ENCODE measurements around the gene NMNAT3.

The NMNAT3 gene

DNA sequence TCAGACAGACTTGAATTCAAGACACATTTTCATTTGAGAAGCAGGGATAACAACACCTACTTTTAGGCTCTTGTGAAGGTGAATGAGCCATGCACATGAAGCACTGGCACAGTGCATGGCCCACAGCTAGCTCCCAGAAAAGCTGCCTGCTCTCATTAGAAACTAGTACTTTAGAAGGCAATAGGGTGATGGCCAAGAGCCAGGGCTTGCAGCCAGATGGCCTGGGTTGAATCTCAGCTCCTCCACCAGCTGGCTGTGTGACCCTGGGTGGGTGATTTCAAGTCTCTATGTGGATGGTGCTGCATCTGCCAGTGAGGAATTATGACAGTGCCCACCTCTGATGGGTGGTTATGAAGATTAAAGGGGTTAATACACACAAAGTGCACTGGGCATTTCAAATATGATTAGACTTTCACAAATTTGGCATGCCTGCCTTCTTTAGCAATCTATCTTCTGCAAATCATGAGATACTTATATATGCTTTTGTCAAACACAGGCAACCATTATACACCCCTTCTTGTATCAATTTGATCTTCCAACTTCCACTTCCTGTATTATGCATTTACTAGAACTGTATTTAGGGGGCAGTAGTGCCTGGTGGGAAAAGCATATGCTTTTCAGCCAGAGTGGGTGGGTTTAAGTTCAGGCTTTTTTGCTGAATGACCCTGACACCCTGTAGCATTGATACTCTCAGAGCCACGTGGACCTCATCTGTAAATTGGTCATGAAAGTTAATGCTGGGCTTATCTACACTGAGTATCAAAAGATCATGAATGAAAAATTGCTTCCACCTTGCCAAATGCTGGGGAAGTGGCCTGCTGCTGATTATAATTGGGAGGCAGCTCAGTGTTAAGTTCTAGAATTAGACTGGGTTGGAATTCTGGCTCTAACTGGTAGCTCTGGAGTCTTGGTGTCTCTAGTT lies 103.5 kb downstream of the NMNAT3 start:
- no peak for DNase-seq

DNA sequence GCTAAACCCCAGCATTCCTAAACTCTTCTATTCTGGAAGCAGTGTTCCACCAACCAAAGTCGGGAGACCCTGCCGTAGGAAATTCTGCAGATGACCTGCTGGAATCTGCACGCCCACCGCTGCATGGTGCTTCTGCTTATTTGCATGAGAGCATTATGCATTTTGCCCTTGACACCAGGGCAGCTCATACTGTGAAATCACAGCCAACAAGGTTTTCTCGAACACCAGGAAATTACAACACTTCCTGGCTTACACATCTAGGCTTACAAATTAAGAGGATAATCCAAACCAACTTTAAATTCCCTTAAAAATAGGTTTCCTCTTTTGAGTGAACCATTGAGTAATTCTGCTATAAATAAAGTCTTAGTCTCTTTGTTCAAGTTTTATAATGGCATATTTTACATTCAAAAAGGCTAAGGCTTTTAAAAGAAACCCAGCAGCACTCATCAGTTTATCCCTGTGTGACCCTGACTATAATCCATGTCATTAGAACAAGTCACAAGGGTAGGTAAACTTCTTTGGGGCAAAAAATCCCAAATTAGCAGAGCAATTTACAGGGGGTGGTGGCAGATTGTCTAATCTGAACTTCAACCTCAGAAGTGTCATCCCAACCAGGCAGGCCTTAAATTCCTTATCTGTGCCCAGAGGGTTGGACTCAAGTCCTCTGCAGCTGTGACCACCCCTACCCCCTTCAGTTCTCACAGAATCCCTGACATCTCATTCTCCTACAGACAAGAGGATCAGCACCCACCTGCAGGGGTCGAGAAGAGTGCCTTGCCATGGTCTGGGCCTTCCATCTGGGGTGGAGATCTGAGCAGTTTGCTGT lies 104.7 kb downstream of the NMNAT3 start:
- peak in 1 of 2 donors; percentile 12 for DNase-seq

DNA sequence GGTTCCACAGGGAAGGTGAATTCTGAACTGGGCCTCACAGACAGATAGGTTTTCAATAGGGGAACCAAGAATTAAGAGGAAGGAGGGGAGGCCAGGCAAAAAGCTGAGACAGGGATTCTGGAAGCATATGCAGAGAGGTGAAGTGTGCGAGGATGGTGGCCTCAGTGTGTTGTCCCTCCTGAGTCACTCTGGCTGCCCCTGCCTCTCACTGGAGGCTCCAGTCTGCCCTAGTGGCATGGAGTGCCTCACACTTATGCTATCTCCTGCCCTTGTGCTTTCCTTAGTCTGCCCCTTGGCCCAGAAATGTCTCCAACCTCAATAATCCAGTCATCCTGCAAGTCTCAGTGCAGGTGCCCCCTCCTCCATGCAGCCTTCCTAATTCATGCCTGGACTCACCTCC lies 106.1 kb downstream of the NMNAT3 start:
- DNase-seq: no peak

DNA sequence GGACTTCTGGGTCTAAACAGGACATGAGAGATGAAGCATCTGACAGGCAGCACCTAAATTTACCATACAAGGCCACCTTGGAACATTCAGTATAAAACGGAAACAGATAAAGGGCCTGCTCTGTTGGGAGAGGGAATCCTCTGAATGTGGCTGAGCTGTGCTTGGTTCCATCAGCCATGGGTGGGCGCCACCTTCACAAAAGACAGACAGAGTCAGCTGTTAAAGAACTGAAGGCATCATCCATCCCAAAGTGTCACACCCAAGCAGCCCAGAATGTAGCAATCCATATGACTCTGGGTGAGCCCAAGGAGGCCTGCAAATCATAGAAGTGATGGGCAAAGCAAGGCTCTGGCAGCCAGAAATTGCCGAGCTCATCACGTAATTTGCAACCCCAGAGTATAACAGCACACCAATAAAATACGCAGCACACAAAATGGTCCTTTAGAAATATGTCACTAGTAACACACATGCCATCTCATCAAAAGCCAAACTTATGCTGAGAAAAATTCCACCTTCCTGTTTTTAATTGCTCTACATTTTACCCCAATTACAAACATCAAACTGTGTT lies 113.4 kb downstream of the NMNAT3 start:
- no peak for DNase-seq

DNA sequence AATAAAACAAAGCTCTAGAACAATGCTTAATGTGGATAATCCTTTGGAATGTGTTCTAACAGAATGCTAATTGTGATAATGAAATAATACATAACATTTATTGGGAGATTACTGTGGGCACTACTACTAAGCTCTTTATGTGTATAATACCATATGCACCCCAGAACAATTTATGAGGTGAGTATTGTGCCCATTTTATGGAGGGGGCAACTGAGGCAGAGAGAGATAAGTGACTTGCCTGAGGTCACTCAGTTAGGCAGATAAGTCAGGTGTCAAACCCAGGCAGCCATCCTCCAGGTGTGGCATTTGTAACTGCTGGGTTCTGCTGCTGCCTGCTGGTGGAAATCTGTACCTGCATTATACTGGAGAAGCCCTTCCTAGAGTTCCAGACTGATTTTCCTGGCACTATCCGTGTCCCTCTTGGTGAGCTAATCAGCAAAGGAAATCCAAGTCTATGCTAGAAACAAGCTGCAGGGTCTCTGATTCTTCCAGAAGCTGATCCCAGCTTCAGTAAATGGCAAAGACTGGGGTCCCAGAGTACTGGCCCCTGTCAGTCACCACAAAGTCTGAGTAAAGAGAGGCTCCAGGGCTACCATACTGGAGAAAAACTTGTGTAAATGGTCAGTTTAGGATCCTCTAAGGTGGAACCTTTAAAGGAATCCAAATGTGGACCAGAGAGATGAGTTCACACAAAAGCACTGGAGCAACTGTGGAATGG lies 115.7 kb downstream of the NMNAT3 start:
- DNase-seq: no peak

DNA sequence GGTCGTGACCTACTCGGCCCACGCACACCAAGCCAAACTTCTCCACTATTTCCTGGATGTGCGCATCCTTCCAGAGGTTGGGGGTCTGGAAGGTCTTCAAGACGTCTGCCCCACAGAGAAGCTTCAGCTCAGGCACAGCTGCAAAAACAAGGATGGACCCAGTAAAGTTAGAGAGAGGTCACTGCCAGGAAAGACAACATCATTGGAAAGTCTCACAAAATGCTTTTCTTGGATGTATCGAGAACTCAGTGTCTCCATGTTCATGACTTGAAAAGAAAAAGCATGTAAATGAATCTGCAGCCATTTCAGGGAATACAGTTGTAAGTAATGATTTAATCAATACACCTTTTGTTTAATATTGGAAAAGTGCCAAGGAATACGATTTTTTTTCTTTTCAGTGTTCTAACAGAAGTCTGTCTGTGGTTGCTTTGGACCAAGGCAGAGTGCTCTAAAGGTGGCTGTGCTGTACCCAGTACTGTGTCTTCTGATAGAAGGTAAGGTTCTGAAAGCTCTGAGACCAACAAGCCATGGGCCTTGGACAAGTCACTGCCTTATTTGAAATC lies 116.4 kb downstream of the NMNAT3 start:
- DNase-seq: no peak

DNA sequence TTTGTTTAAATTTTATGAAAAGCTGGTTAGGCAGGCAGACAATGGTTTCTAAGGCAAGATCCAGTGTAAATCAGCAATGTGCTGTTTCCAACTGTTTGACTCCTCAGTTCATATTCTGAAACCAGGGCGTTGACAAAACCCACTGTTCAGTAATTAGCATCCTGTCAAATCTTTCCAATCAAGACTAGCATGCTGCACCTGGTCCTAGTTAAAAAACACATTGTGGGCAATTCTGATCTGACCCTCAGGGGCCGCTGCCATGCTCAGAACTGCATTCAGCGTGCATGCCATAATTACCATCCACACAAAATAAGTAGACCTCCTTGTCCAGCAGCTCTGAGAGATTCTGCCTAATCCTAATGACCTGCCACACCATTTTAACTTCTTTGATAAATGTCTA lies 117.4 kb downstream of the NMNAT3 start:
- DNase-seq: no peak

DNA sequence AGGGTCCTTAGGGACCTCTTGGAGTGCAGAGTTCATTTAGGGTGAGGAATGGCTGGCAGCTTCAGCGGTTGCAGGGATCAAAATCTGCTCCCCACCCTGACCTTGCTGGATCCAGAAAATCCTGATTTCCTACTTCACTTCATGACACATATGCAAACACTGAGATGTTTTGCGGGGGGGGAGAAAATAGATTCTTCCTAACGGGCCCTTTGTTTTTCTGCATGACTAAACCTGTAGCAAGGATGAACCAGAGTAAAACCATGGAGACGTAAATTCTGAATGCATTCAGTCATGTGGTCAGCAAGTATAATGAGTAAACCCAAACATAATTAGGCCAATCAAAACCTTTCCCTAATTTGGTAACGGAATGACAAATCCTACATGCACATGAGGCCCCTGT lies 118.2 kb downstream of the NMNAT3 start:
- no peak for DNase-seq

DNA sequence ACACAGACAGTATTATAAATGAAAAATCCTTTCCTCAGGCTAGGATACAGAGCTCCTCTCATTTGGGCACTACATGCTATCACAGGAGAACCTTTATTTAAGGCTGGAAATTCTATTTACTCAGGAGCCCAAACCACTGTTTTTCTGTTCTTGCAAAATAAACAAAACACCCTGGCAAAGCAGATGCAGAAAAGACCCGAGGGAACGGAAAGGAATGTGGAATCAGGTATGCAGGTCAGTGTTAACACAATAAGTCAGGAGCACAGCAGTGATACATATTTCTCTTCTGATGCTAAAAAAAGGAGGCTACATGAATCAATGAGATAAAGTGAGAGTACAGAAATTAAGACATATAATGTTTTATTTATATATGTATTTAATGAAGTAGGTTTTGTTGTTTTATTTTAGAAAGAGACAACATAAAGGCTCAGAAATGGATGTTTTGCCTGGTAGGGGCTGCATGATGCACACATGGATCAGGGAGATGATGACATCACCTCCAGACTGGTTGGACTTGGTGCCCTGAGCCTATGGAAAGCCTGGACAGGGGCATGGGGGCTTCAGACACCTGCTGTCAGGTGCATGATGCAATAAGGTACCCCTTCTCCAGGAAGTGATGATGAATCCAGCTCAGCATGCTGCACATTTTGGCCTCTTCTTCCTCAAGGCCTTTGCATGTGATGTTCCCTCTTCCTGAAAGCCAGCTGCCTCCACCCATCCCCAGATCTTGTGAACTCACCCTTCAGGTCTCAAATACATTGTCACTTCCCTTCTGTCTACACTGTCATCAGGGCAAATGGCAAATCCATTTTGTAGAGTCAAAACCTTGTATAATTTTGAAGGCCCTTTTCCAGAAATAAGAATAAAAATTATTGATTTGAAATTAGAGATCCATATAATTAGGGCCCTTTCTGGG lies 119.2 kb downstream of the NMNAT3 start:
- no peak for DNase-seq

DNA sequence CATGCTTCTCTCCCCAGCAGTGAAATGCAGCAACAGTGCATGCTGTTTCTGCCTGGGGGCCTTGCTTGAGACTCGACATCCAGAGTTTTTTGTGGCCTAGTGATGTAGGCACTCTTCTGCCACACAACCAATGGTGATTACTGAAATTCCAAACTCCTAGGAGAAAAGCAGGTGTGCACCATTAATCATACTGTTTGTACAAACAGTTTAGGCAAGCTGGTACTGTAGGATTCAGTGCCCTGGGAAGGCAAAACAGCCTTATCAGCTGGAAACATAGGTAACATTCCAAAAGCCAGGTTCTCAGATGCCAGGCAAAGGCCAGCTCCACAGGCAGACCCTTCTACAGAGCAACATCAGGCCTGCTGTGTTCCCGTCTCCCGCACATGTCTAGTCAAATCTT lies 120.7 kb downstream of the NMNAT3 start:
- no peak for DNase-seq

DNA sequence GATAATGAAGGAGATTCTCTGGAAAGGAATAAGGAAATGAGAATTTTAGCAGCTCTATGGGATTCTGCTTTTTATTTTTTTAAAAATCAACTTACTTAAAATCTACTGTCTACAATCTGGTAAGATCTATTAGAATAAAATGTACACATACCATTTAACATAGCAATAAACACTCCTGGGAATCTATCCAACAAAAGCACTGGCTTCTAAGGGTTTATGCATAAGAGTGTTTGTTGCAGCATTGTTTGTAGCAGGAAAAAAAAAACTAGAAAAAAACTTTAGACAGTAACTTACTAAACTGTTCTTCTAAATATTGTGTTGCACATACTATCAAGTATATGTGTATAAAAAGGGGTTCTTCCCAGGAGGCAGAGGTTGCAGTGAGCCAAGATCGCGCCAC lies 122.5 kb downstream of the NMNAT3 start:
- no peak for DNase-seq

DNA sequence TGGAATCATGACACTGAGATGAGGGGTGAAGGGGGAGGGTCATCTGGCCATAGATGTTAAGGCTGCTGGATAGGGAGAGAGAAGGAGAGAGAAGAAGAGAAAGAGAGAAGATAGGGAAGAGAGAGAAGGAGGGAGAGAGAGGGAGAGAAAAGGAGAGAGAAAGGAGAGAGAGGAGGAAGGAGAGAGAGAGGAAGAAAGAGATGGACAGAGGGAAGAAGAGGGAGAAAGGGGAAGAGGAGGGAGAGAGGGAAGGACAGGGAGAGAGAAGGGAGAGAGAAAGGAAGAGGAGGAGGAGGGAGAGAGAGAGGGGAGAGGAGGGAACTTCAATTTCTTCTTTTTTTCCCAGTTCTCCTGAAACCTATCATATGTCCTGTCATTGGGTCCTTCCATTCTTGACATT lies 123.1 kb downstream of the NMNAT3 start:
- no peak for DNase-seq

DNA sequence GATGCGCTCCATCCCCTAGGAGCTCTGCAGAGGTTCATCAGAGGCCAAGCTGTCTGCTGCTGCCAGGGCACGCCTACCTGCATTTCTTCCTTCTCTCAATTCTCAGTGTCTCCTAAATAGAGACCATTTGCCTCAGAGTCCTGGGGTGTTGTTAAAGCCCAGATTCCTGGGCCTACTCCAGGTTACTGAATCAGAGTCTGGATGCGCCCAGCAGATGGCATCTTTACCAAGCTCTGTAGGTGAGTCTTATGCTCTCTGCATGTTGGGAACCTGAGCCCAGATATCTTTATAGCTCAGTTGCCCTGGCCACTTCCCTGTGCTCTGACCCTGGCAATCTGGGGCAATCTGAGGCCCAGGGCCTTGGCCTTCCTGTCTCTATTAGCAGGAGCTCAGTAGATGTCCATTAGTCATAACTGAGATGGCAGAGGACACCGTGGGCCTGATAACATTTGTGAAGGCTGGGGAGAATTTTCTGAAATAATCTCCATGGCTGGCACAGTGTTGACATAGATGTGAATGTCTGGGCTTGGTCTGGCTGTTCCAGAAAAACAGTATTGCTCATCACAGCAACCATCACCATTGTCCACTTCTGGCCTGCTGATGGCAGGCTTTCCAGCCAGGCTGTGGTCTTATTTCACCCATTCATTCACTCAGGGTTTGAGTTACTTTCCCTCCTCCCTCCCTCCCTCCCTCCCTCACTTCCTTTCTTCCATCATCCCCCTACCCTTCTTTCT lies 125.0 kb downstream of the NMNAT3 start:
- no peak for DNase-seq

DNA sequence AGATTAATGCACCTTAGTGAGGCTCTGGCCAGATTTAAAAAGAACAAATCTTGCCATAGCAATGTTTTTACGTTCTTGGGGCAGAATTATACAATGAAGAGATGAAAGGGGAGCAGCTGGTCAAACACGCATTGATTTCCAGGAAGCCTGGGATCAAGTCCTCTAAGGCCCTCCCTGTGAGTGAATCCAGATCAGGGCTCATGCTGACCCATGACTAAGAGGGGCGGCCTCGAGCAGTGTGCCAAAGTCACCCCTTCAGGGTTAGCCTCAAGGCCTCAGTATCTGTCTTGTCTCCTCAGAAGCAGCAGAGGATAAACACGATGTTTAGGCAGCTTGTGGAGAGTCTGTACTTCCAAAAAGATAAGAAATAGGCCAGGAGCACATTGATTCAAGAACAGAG lies 129.0 kb downstream of the NMNAT3 start:
- DNase-seq: no peak

DNA sequence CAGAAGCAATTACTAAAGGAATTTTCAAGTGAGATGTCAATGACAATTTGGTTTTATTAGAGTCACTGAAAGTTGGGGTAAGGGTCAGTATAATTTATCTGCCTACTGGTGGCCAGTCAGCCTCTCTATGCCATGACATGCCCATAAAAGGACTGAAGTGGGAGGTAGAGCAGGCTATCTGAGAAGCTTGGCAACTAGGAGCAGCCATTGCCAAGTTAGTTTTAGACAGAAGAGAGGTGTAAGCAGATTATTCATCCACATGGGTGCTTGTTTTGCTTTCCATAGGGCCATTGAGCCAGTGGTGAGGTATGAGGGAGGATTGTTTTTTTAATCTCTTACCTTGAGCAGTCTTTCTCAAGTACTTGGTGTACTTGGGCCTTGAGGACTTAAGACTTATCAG lies 130.1 kb downstream of the NMNAT3 start:
- no peak for DNase-seq

DNA sequence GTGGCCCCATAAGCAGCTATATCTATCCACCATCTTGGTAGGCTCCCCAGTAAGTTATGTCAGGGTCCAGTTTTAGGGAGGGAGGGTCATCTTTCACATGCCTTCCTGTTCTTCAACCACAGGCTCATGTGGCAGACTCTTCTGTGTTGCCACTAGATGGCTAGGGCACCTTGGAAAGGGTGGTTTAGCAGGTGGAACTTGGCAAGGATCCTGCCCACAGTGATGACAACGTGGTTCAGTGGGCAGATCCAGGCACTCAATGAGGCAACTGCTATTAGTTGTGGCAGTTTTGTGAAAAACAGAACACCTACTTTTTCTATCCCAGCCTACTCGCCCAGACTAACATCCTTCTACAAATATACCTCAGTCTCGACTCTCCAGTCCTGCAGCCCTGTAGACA lies 131.0 kb downstream of the NMNAT3 start:
- DNase-seq: no peak

DNA sequence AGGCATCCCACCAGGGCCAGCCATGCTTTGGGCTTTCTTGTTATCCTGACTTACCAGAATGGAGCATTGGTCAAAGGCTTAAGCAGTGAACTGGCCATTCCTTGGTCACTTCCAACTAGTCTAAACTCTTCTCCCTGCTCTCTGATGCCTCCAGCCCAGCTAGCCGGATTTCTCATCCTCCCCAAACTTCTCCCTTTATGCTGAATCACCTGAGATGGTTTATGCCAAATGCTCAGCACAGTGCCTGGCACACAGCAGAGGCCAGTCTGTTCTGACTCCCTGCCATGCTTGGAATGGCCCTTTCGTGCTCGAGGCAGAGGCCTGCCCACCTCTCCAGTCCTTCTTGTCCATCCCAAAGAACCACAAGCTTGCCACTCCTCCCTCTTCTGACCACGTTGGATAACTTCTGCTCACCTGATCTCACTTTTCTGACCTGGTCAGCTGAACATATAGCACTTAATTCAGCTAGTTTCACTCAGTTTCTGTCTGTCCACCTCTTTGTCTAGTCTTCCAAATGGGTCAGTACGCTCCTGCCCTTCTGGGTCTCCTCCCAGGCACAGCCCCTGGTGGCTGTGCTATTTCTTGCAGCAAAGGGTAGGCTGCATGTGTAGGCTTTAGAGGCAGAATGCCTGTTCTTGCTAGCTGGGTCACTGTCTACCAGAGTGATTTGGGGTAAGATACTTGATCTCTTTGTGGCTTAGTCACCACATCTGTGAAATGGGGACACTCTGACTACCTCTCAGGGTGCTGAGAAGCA lies 136.1 kb downstream of the NMNAT3 start:
- DNase-seq: no peak

DNA sequence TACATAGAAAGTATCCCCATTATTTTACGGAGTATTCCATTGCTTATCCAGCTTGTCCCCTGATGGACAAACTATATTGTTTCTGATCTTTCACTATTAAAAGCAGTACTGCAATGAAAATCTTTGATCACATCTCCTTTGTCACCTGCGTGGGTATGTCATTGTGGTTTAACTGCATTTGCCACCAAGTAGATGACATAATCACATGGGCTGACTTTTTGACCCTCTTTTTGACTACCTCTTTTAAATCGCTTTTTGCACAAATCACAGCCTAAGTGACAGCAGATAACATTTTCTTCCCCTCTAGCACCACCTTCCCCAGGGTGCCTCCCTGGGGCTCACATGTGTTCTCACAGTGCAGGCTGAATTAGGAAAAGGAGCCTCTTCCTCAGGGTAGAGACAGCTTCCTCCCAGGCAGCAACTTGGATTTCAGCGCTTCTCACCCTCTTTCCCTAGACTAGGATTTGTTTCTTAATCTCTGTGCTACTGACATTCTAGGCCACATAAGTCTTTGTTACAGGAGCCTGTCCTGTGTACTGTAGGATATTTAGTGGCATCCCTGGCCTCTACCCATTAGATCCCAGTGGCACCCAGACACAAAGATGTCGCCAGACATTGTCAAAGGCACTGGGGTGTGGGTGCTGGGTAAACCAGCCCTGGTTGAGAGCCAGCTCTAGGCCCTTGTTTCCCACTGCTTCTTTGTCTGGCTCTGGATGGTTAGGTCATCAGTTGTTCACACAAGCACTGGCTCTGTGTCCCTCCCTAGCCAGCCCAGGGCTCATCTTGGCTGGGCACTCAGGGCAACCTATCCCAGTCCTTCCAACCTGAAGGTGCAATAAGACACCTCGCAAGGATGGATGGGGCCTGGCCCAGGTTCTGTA lies 136.9 kb downstream of the NMNAT3 start:
- no peak for DNase-seq

DNA sequence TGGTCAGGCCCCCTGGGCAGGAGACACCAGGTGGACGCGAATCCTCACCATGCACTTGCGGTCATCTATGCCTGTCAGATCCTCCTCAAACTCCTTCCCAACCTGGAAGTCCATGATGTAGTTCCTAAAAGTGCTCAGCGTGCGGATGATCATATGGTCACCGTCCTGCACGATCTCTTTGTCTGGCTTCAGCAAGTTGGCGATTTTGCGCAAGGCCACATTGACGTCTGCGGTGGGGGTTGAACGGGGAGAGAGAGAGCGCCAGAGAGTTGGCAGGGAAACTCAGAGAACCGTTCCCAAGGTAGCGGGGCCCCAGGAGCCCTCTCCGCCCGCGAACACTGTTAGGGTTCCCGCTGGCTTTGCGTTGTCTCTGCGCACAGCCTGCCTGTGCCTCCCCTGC lies 139.0 kb downstream of the NMNAT3 start:
- DNase-seq: no peak

Data from bone marrow (tissue), 2 donors.